ENCODE data around the gene JARID2. TPM values are rescaled to one million over a fixed set of nuclear protein-coding genes. Genes with fewer than 3 reads are reported as not detected.
A peak's percentile ranks its signal among the peaks of the same experiment; 100 is the strongest.

JARID2 gene
- total RNA-seq, 3 donors from 2014 or later = 10.6 to 11.8 (median 11.4) TPM

DNA sequence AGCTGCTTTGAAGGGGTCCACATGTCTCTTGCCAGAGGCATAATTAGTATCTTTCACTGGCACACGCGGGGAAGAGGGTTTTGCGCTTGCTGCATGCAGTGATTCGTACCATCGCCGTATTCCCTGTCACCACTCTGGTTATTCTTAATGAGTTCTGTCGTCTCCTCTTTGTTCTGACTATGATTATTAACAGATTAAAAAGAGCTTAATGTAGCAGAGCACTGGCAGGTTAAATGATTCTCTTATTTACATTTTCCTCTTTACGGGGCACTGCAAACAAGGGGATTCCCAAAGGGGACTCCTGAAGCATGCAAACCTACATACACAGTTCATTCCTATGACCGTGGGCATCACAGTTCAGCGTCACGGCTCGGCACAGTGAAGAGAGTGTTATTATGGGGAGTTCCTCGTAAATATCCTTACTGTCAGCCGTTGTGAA lies 212.2 kb downstream of the JARID2 start:
- intact Hi-C loops (cut with DNase I, micrococcal nuclease) = no loop called here
- peaks cover 4% of the 10 kb centered on the region for H3K4me1 ChIP-seq (ENCODE audit: low read depth)

DNA sequence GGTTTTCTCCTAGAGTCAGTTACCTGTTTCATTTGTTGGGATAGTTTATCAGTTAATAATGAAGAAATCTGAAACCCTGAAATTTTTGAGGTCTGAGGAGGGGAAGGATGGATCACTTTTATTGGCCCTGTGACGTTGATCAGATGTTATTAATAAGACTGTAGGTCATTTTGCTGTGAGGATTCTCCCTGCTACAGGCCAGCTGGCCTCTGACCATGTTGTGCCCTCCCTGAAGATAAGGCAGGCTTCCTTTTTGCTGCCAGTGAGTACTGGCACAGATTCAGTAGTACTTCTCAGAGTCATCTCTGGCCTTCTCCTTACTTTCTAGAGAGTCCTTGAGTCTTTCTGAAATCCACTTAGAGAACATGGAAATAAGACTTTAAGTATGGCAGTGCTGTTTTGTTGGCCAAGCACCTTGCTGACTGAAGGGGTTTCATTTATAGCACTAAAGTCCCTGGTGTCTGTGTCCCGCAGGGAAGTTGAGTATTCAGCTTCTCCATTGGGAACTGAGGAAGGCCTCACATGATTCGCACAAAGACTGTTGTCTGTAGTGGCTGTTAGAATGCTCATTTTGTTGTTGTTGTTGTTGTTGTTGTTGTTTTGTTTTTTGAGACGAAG lies 214.3 kb downstream of the JARID2 start:
- no peak for TF ChIP-seq CTCF (IDR thresholded peaks at IDR 0.05)
- intact Hi-C loops (cut with DNase I, micrococcal nuclease) = no loop called here
- Histone ChIP-seq H3K36me3 (ENCODE audit: low read depth) (no peaks in the 10 kb centered on the region), H3K4me3 (no peak overlapping the region), H3K9me3 (no peaks in the 10 kb centered on the region), H3K4me1 (ENCODE audit: low read depth) (peaks cover 4% of the 10 kb centered on the region)
- DNase-seq = no peak
- ATAC-seq = no peak

More for the DNA sequence above, 212.2 kb downstream of the JARID2 start:
- DNase-seq (no peak), ATAC-seq (no peak)
- Histone ChIP-seq H3K36me3 (ENCODE audit: low read depth) (no peaks in the 10 kb centered on the region), H3K9me3 (no peaks in the 10 kb centered on the region), H3K4me3 (no peak overlapping the region)
- TF ChIP-seq CTCF (IDR thresholded peaks at IDR 0.05) = no peak

- H3K4me1 ChIP-seq (ENCODE audit: low read depth) = peaks cover 4% of the 10 kb centered on the region
- no peak overlapping the region for H3K4me3 ChIP-seq
- no peaks in the 10 kb centered on the region for H3K9me3 ChIP-seq
- no peaks in the 10 kb centered on the region for H3K36me3 ChIP-seq (ENCODE audit: low read depth)
- intact Hi-C loops (cut with DNase I, micrococcal nuclease) = no loop called here
- no peak for DNase-seq
- ATAC-seq = peak; percentile 42
- TF ChIP-seq CTCF (IDR thresholded peaks at IDR 0.05) = no peak
These were observed 215.5 kb downstream of the JARID2 start for GRCh38 chr6:15461127-15461944.

- DNase-seq = no peak
- intact Hi-C loops (cut with DNase I, micrococcal nuclease) = no loop called here
- TF ChIP-seq CTCF (IDR thresholded peaks at IDR 0.05) = no peak
- peaks cover 4% of the 10 kb centered on the region for H3K4me1 ChIP-seq (ENCODE audit: low read depth)
- no peaks in the 10 kb centered on the region for H3K36me3 ChIP-seq (ENCODE audit: low read depth)
- no peaks in the 10 kb centered on the region for H3K9me3 ChIP-seq
- H3K4me3 ChIP-seq = no peak overlapping the region
- no peak for ATAC-seq
These were observed 216.4 kb downstream of the JARID2 start for GRCh38 chr6:15462256-15462655.

- intact Hi-C loops (cut with DNase I, micrococcal nuclease) = no loop called here
- no peak for DNase-seq
- Histone ChIP-seq H3K4me1 (ENCODE audit: low read depth) (peaks cover 4% of the 10 kb centered on the region), H3K4me3 (no peak overlapping the region), H3K36me3 (ENCODE audit: low read depth) (no peaks in the 10 kb centered on the region), H3K9me3 (no peaks in the 10 kb centered on the region)
- no peak for ATAC-seq
- TF ChIP-seq CTCF (IDR thresholded peaks at IDR 0.05) = no peak
These were observed 217.1 kb downstream of the JARID2 start for GRCh38 chr6:15462717-15463525.

All from mucosa of descending colon (tissue), 3 donors.